Activated CD4-positive, alpha-beta T cell treated with anti-CD3 and anti-CD28 coated beads for 24 hours (primary cell): Measurements from ENCODE around the gene BRD7.
"Not testable (repeated sequence)": the region's sequence is repeated elsewhere in the genome, so short reads cannot be mapped to it uniquely, and the experiment has no call there.

Experiments
- DNase-seq, 2 donors: peaks; one replicate each; pipeline ENCODE4 v3.0.0-alpha.2; 2020; ENCODE audit warnings: low read depth in 2 of 2

The BRD7 gene

GRCh38 chr16:50359626-50360025 lies 9.2 kb downstream of the BRD7 start:
- no peak for DNase-seq

DNA sequence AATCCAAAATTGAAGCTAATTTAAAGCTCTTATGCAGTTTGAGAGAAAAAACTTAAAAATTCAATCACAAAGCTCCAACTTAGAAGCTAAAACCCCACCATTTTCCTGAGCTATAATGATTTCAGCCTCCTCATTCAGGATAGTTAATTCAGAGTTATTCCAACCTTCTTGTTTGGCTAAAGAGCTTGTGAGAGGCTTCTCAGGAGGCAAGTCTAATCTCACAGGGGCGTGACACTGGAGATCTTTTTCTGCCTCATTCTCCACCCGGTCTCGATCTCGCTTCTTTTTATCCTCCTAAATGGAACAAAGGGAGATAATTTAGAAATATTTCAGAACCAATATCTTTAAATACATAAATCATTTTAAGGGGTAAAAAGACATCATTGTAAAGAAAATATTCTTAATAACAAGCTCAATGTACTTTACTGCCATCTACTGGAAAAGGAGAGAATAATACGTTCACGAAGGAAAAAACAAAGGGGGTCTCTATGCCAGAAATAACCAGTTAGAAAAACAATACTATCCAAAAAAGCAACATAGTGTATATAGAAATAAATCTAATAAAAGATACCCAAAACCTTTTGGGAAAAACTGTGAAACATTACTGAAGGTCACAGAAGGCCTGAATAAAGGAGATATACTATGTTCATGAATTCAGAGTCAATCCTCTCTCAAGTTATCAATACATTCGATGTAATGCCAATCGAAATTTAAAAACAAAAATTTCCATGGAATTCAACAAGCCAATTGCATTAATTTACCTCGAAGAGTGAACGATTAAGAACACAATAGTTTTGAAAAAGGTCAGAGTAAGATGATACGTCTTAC lies 13.9 kb downstream of the BRD7 start:
- no peak for DNase-seq

DNA sequence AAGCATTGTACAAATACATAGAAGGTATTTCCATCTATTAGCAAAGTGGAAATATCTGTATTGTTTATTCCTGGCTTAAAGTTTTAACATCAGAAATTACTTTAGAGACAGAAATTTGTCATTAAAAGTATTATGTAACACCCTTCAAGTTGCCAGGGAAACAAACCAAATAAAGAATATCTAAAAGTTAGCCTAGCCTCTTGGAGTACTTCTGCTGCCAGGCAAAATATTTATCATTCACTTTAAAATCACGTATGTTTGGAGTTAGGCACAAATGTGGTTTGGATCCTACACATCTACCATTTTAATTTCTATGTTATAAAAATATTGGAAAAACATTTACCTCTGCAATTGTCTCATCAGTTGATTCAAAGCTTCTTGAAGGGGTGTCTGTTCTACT lies 14.7 kb downstream of the BRD7 start:
- no peak for DNase-seq

DNA sequence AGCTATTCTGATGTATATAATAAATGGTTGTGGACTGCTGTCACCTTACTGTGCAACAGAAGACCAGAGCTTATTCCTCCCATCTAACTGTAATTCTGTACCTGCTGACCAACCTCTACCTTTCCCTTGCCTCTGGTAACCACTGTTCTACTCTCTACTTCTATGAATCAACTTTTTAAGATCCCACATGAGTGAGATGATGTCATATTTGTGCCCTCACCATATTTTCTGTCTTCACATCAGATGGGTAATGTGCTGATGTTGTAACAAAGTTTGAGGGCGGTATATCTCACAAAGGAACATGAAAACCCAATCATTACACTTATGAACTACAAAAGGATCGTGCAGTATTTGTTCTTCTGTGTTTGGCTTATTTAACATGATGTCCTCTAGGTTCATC lies 16.8 kb downstream of the BRD7 start:
- no peak for DNase-seq

- no peak for DNase-seq
These were observed 17.7 kb downstream of the BRD7 start for GRCh38 chr16:50351116-50351515.

DNA sequence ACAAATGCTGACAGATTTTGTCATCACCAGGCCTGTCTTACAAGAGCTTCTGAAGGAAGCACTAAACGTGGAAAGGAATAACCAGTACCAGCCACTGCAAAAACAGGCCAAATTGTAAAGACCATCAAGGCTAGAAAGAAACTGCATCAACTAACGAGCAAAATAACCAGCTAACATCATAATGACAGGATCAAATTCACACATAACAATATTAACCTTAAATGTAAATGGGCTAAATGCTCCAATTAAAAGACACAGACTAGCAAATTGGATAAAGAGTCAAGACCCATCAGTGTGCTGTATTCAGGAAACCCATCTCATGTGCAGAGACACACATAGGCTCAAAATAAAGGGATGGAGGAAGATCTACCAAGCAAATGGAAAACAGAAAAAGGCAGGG lies 23.6 kb downstream of the BRD7 start:
- not testable (repeated sequence) for DNase-seq

- DNase-seq = not testable (repeated sequence)
These were observed 25.2 kb downstream of the BRD7 start for GRCh38 chr16:50343566-50343965.

GRCh38 chr16:50340578-50340977 lies 28.2 kb downstream of the BRD7 start:
- DNase-seq = no peak

- DNase-seq = no peak
These were observed 30.2 kb downstream of the BRD7 start for GRCh38 chr16:50338371-50339231.

DNA sequence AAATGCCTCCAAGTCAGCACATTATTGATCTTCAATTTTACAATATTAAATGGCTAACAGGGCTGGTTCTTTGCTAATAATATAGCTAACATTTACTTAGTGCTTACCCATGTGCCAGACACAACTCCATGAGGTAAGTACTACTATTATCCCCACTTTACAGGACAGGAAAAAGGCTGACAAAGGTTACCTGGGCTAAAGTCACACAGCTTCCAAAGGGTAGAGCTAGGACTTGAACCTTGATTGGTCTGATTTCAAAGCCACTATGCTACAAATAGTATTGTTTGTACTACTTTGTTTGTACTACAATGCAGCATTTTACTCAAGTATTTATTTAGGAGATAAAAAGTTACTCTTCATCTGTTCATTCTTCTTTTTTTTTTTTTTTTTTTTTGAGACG lies 31.9 kb downstream of the BRD7 start:
- DNase-seq = no peak

GRCh38 chr16:50335196-50335958 lies 33.4 kb downstream of the BRD7 start:
- DNase-seq = no peak

DNA sequence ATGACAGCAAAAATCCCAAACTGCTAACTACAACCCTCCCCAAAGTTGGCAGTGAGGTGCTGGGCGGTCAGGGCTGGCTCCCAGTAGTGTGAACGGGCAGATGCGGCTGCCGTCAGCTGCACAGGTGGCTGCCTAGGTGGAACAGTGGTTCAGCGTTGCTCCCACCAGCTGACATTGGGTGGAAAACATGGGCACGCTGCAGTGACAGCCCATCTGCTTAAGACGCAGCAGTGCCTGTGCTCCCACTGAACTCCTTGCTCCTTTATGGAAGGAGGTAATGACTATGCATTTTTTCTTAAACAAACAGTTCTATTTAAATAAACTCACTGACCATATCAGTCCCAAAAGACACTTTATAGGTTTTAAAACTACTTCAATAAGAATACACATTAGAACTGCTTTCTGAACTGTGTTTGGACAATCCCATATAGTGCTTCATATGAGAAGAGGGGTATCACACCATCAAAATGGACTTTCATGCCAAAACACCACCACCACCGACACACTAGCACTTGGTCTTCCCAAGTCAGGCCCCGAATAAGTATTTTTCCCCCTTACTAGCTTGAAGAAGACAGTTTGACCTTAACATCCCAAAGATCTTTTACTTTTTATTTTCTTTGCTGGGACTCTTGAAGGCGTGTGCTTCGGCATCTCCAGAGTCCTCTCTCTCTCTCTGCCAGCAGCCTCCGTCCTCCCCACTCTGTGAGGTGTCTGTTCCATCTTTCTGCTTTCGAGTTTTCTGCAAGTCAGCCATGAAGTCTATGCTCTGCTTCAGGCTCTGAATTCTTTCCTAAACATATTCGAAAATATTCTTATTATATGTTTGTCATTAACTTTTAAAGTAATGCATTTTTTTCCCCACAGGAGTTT lies 34.4 kb downstream of the BRD7 start:
- DNase-seq = no peak

DNA sequence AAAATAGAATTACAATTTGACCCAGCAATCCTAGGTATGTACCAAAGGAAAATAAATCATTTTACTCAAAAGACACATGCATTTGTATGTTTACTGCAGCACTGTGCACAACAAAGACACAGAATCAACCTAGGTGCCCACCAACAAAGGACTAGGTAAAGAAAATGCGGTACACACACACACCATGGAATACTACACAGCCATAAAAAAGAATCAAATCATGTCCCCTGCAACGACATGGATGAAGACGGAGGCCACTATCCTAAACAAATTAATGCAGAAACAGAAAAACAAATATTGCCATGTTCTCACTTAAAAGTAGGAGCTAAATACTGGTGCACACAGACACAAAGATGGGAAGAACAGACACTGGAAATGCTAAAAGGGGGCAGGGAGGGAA lies 36.2 kb downstream of the BRD7 start:
- DNase-seq = no peak

DNA sequence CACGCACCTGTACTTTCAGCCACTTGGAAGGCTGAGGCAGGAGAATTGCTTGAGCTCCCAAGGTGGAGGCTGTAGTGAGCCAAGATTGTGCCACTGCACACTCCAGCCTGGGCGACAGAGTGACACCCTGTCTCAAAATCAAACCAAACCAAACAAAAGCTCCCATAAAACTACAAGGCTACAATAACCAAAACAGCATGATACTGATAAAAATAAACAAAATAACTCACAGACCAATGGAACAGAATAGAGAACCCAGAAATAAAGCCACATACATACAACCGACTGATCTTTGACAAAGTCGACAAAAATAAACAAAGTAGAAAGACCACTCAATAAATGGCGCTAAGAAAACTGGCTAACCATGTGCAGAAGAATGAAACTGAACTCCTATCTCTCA lies 37.2 kb downstream of the BRD7 start:
- no peak for DNase-seq

- no peak for DNase-seq
These were observed 39.2 kb downstream of the BRD7 start for GRCh38 chr16:50329446-50330189.

DNA sequence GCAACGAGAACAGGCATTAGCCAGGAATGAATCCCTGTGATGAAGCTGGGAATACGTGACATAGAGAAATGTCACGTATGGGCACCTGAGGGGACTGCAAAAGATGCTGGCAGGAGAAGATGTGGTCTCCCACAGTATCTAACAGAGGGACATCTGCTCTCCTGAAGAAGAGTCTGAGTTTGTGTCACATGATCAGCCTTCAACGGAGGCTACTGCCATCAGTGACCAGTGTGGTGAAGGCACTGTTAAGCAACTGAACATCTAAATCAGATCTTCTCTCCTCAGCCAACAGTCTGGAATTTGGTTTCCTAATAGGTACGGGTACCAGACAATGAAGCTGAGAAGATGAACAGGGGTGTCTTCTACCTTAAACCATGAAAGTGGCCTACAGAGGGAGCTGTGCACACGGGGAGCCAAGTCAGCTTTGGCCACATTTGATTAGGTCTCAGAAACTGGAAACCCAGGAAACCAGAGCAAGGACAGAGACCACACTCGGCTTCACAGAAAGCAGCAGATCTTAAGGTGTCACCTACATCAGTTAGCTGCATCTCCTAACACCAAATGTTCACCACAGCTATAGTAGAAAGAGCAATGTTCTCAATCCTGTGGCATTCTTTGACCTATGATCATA lies 41.8 kb downstream of the BRD7 start:
- peak in 1 of 2 donors; percentile 52 for DNase-seq

GRCh38 chr16:50326264-50326663 lies 42.5 kb downstream of the BRD7 start:
- DNase-seq = no peak

DNA sequence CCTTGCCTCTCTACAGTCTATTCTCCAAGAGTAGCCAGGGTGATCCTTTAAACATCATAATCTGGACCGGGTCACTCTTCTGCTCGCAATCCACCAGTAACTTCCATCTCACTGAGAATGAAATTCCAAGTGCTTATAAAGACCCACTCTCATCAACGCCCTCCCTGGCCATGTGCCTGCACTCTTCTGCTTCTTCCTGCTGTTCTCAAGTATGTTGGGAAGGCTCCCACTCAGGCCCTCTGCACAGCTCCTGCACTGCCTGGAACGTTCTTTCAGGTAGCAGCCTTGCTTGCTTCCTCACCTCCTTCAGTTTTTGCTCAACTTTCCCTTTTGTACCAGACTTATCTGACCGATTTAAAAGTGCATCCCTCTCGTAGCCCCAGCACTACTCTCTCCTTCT lies 44.4 kb downstream of the BRD7 start:
- DNase-seq = no peak

- no peak for DNase-seq
These were observed 45.3 kb downstream of the BRD7 start for GRCh38 chr16:50323335-50324011.
